GM19025 (cell line): Measurements from ENCODE around the gene TLX1.

ENCODE experiments used
- ATAC-seq: cut with Tn5 transposase; IDR thresholded peaks from one replicate; pipeline ENCODE4 v1.9.1; 2021; ENCODE audit warnings: mild to moderate bottlenecking, low read depth, moderate library complexity; ENCODE audit not compliant: unreplicated experiment

The TLX1 gene

GRCh38 chr10:101133489-101134298, 2.6 kb downstream of the TLX1 start:
- no peak for ATAC-seq

GRCh38 chr10:101134299-101135127, 3.4 kb downstream of the TLX1 start:
- ATAC-seq = no peak

GRCh38 chr10:101135141-101136006, 4.3 kb downstream of the TLX1 start:
- no peak for ATAC-seq

GRCh38 chr10:101136007-101136707, 5.1 kb downstream of the TLX1 start:
- no peak for ATAC-seq

- no peak for ATAC-seq
Observed at GRCh38 chr10:101136708-101137121, 5.6 kb downstream of the TLX1 start.

GRCh38 chr10:101137271-101137670, 6.2 kb downstream of the TLX1 start:
- ATAC-seq = no peak

- ATAC-seq = no peak
Observed at GRCh38 chr10:101138788-101139420, 7.8 kb downstream of the TLX1 start.

GRCh38 chr10:101139421-101139911, 8.4 kb downstream of the TLX1 start:
- no peak for ATAC-seq

GRCh38 chr10:101140084-101140949, 9.2 kb downstream of the TLX1 start:
- no peak for ATAC-seq

- no peak for ATAC-seq
Observed at GRCh38 chr10:101140950-101141615, 10.0 kb downstream of the TLX1 start.

GRCh38 chr10:101141616-101142532, 10.8 kb downstream of the TLX1 start:
- no peak for ATAC-seq

GRCh38 chr10:101142533-101143344, 11.6 kb downstream of the TLX1 start:
- ATAC-seq = no peak

GRCh38 chr10:101143345-101143630, 12.2 kb downstream of the TLX1 start:
- ATAC-seq = no peak

- ATAC-seq = no peak
Observed at GRCh38 chr10:101144053-101144452, 13.0 kb downstream of the TLX1 start.

GRCh38 chr10:101145145-101145544, 14.0 kb downstream of the TLX1 start:
- no peak for ATAC-seq

- ATAC-seq = no peak
Observed at GRCh38 chr10:101145750-101146391, 14.8 kb downstream of the TLX1 start.
